OCI-LY7 (cell line): ENCODE results near the gene PLA2G4A. TPM values are rescaled to one million over a fixed set of nuclear protein-coding genes. Genes with fewer than 3 reads are reported as not detected.

Experiments
- BruUV-seq: library from RNA; stranded (reverse); fragments of 400-500 nt; replicated peaks from 2 replicates; lab custom pipeline; 2021; lab: Mats Ljungman, UMichigan
- CTCF ChIA-PET: fragments of 300-600 bp; sonication (Branson Sonifier 250); formaldehyde crosslinking; loops from one replicate; lab custom pipeline; 2022; ENCODE audit warnings: antibody characterized with exemption; ENCODE audit not compliant: unreplicated experiment; lab: Charles Lee
- POLR2A ChIA-PET: fragments of 300-600 bp; sonication (Branson Sonifier 250); formaldehyde crosslinking; loops from one replicate; lab custom pipeline; 2022; ENCODE audit warnings: antibody characterized with exemption; lab: Charles Lee
- DNase-seq: peaks from one replicate; pipeline ENCODE4 v3.0.0-alpha.2; 2015; ENCODE audit warnings: low spot score
- H2AFZ ChIP-seq: fragments of 200-600 bp; sonication (generic), shearing (Covaris generic); 2 replicates; pipeline ENCODE4 v1.6.1; 2014; ENCODE audit warnings: mild to moderate bottlenecking, antibody characterized with exemption, low read length, moderate library complexity
- H3K27ac ChIP-seq: fragments of 200-600 bp; sonication (generic); 2 replicates; pipeline ENCODE4 v1.5.1; 2014; ENCODE audit warnings: mixed run types, low read depth, mild to moderate bottlenecking, moderate library complexity, low read length, inconsistent platforms; ENCODE audit not compliant: poor library complexity, severe bottlenecking
- H3K36me3 ChIP-seq: fragments of 200-600 bp; sonication (generic); 2 replicates; pipeline ENCODE4 v1.6.1; 2014; ENCODE audit warnings: mild to moderate bottlenecking, antibody characterized with exemption, low read length, moderate library complexity, mixed read lengths; ENCODE audit not compliant: insufficient read depth
- H3K4me1 ChIP-seq: fragments of 200-600 bp; sonication (generic); 2 replicates; pipeline ENCODE4 v1.5.1; 2014; ENCODE audit warnings: mild to moderate bottlenecking, low read length; ENCODE audit not compliant: insufficient read depth, poor library complexity, severe bottlenecking
- H3K4me2 ChIP-seq: fragments of 200-600 bp; sonication (generic); 2 replicates; pipeline ENCODE4 v1.6.1; 2014; ENCODE audit warnings: mild to moderate bottlenecking, low read length
- H3K4me3 ChIP-seq: fragments of 200-600 bp; sonication (generic); 2 replicates; pipeline ENCODE4 v1.5.1; 2014; ENCODE audit warnings: mild to moderate bottlenecking, low read depth, low read length; ENCODE audit not compliant: poor library complexity, severe bottlenecking
- H3K79me2 ChIP-seq: fragments of 200-600 bp; sonication (generic); 2 replicates; pipeline ENCODE4 v1.6.1; 2016; ENCODE audit warnings: low read depth, mild to moderate bottlenecking, low read length, moderate library complexity, mixed read lengths; ENCODE audit not compliant: insufficient read depth
- H3K9me2 ChIP-seq: fragments of 200-600 bp; sonication (generic); 2 replicates; pipeline ENCODE4 v1.6.1; 2016; ENCODE audit warnings: mild to moderate bottlenecking, low read length, mixed read lengths; ENCODE audit not compliant: insufficient read depth
- H3K9me3 ChIP-seq: fragments of 200-600 bp; sonication (generic); 2 replicates; pipeline ENCODE4 v1.6.1; 2014; ENCODE audit warnings: mild to moderate bottlenecking, mixed run types, low read length, mixed read lengths
- H4K20me1 ChIP-seq: fragments of 200-600 bp; sonication (generic); 2 replicates; pipeline ENCODE4 v1.6.1; 2014; ENCODE audit warnings: mild to moderate bottlenecking, antibody characterized with exemption, low read length, moderate library complexity, mixed read lengths; ENCODE audit not compliant: insufficient read depth
- CTCF ChIP-seq: fragments of 200-600 bp; sonication (generic); conservative IDR thresholded peaks from 2 replicates; pipeline ENCODE4 v1.5.1; 2014; ENCODE audit warnings: mild to moderate bottlenecking, antibody characterized with exemption, low read length, moderate library complexity, mixed read lengths
- EZH2phosphoT487 ChIP-seq: fragments of 200-600 bp; sonication (generic); IDR thresholded peaks from 2 replicates; pipeline ENCODE4 v1.6.1; 2018; ENCODE audit warnings: low read depth, borderline replicate concordance, mild to moderate bottlenecking, mixed run types, antibody characterized with exemption, low read length, moderate library complexity, mixed read lengths
- intact Hi-C: fragments of 100-400 bp; cut with micrococcal nuclease; formaldehyde crosslinking; loops from one replicate; pipeline ENCODE4 v1.10.0; 2022; ENCODE audit not compliant: unreplicated experiment
- total RNA-seq, 2 experiments: library from RNA; depleted of rRNA in 1 of 2; stranded (reverse); fragments of >200 nt in 1 of 2; shearing (Covaris generic) in 1 of 2; gene quantifications; 2 replicates each; pipeline ENCODE4 v1.2.3, GENCODE V29; 2014 to 2022

The PLA2G4A gene
- total RNA-seq, 2 experiments from 2014 or later, result not detected

DNA sequence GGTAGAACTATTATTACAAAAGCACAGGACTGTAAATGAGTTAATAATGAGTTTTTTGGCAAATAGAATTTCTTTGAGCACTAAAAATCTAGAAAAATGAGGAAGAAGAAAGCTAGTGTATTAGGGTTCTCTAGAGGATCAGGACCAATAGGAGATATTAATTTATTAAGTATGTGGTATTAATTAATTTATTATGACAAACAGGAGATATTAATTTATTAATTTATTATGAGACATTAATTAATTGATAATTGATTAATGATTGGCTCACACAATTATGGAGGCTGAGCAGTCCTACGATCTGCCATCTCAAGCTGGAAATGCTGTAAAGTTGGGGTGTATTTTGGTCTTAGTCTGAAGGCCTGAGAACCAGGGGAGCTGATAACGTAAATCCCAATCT is 31.2 kb downstream of the PLA2G4A start:
- no peak for DNase-seq
- no peaks in the 10 kb centered on the region for H3K9me3 ChIP-seq
- H3K27ac ChIP-seq, result no peak overlapping the region
- no peak overlapping the region for H3K4me2 ChIP-seq
- H2AFZ ChIP-seq, result no peak overlapping the region
- H3K4me1 ChIP-seq, result no peaks in the 10 kb centered on the region
- intact Hi-C loops, result no loop called here
- TF ChIP-seq EZH2phosphoT487 (no peak), CTCF (no peak)
- no peak overlapping the region for H3K4me3 ChIP-seq
- H3K79me2 ChIP-seq, result no peaks in the 10 kb centered on the region
- ChIA-PET POLR2A (no interaction called here), CTCF (no interaction called here)
- H4K20me1 ChIP-seq, result no peaks in the 10 kb centered on the region
- no peaks in the 10 kb centered on the region for H3K36me3 ChIP-seq
- no peaks in the 10 kb centered on the region for H3K9me2 ChIP-seq
- BruUV-seq, result no TSS peak

DNA sequence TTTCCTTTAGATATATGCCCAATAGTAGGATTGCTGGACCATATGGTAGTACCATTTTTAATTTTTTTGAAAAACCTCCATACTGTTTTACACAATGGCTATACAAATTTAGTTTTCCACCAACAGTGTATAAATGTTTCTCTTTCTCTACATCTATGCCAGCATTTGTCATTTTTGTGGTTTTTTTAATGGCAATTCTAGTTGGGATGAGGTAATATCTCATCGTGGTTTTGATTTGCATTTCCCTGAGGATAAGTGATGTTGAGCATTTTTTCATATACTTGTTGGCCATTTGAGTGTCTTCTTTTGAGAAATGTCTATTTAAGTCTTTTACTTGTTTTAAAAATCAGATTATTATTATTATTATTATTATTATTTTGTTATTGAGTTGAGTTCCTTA is 35.5 kb downstream of the PLA2G4A start:
- no peak for TF ChIP-seq EZH2phosphoT487
- TF ChIP-seq CTCF, result no peak
- Histone ChIP-seq H4K20me1 (no peaks in the 10 kb centered on the region), H3K9me3 (no peaks in the 10 kb centered on the region), H2AFZ (no peak overlapping the region), H3K9me2 (no peaks in the 10 kb centered on the region), H3K4me2 (no peak overlapping the region), H3K36me3 (no peaks in the 10 kb centered on the region), H3K27ac (no peak overlapping the region), H3K4me3 (no peak overlapping the region), H3K79me2 (no peaks in the 10 kb centered on the region), H3K4me1 (no peaks in the 10 kb centered on the region)
- POLR2A ChIA-PET, result no interaction called here
- no TSS peak for BruUV-seq
- no peak for DNase-seq
- CTCF ChIA-PET, result no interaction called here
- intact Hi-C loops, result no loop called here

DNA sequence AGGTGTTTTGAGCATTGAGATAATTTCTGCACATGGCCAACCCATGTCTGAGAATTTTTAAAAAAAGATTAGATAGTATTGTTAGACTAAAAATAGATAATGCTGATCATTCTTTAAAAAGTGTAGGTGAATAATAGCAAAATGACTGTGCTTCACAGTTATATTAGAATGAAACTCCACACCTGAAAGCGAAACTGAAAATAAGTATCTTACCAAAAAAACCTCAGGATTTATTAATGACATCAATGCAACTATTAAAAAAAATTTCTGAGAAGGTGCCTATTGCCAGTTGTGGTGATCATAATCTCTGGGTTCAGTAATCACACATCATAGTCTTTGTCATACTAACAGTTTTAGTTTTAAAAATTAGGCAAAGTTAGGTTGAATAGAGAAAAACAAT is 36.5 kb downstream of the PLA2G4A start:
- BruUV-seq, result no TSS peak
- no peaks in the 10 kb centered on the region for H3K36me3 ChIP-seq
- H2AFZ ChIP-seq, result no peak overlapping the region
- no peak for DNase-seq
- no peaks in the 10 kb centered on the region for H3K4me1 ChIP-seq
- ChIA-PET CTCF (no interaction called here), POLR2A (no interaction called here)
- H3K9me3 ChIP-seq, result no peaks in the 10 kb centered on the region
- H4K20me1 ChIP-seq, result no peaks in the 10 kb centered on the region
- H3K9me2 ChIP-seq, result no peaks in the 10 kb centered on the region
- H3K27ac ChIP-seq, result no peak overlapping the region
- H3K4me3 ChIP-seq, result no peak overlapping the region
- H3K79me2 ChIP-seq, result no peaks in the 10 kb centered on the region
- intact Hi-C loops, result no loop called here
- no peak overlapping the region for H3K4me2 ChIP-seq
- TF ChIP-seq EZH2phosphoT487 (no peak), CTCF (no peak)
